ENCODE measurements around the gene CDH8.

DNA sequence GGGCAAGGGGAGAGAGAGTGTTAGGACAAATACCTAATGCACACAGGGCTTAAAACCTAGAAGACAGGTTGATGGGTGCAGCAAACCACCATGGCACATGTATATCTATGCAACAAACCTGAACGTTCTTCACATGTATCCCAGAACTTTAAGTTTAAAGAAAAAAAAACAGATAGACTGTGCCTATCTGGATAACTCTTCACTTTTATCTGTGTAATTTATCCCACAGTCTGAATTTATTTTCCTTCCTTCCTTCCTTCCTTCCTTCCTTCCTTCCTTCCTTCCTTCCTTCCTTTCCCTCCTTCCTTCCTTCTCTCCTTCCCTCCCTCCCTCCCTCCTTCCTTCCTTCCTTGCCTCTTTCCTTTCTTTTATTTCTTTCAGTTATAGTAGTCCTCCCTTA is 370.7 kb downstream of the CDH8 start:
- TF ChIP-seq POLR2A (IDR thresholded peaks at IDR 0.05) (no peak), CTCF (IDR thresholded peaks at IDR 0.05) (no peak), POLR2AphosphoS5 (IDR thresholded peaks at IDR 0.05; ENCODE audit: insufficient read depth in 1 of 2, low read depth in 1 of 2) (no peak)

Data from vagina (tissue), 2 donors.